Endodermal cell (in vitro differentiated cells): ENCODE data around the gene ZNF783. TPM values are rescaled to one million over a fixed set of nuclear protein-coding genes. Genes with fewer than 3 reads are reported as not detected.

Source experiments
- DNase-seq: peaks from one replicate; pipeline ENCODE4 v3.0.0-alpha.2; 2017
- H3K27ac ChIP-seq: 2 replicates; pipeline ENCODE4 v1.5.1; 2013; ENCODE audit warnings: mild to moderate bottlenecking, low read depth, low read length, moderate library complexity
- H3K27me3 ChIP-seq: 2 replicates; pipeline ENCODE4 v1.6.1; 2013; ENCODE audit warnings: mild to moderate bottlenecking, low read length, moderate library complexity; ENCODE audit not compliant: insufficient read depth, control insufficient read depth, poor library complexity, severe bottlenecking
- H3K36me3 ChIP-seq: 2 replicates; pipeline ENCODE4 v1.7.0; 2013; ENCODE audit warnings: mild to moderate bottlenecking, low read length, moderate library complexity; ENCODE audit not compliant: control insufficient read depth, insufficient read depth
- H3K4me1 ChIP-seq: one replicate; pipeline ENCODE4 v1.7.0; 2013; ENCODE audit warnings: low read length; ENCODE audit not compliant: control insufficient read depth, insufficient read depth
- H3K4me3 ChIP-seq: 2 replicates; pipeline ENCODE4 v1.5.1; 2013; ENCODE audit warnings: mild to moderate bottlenecking, low read length, moderate library complexity
- H3K9ac ChIP-seq: 2 replicates; pipeline ENCODE4 v1.6.1; 2013; ENCODE audit warnings: mild to moderate bottlenecking, low read length, moderate library complexity; ENCODE audit not compliant: poor library complexity, severe bottlenecking; ENCODE audit errors: extremely low read depth
- H3K9me3 ChIP-seq: 2 replicates; pipeline ENCODE4 v1.6.1; 2013; ENCODE audit warnings: mild to moderate bottlenecking, low read length, moderate library complexity; ENCODE audit not compliant: control insufficient read depth
- H3K27ac Mint-ChIP-seq: 2 replicates; pipeline ENCODE4 v1.8.0; 2020; ENCODE audit warnings: mixed read lengths
- H3K27me3 Mint-ChIP-seq: 2 replicates; pipeline ENCODE4 v1.8.0; 2021; ENCODE audit warnings: mild to moderate bottlenecking, mixed read lengths; ENCODE audit not compliant: insufficient read depth
- H3K36me3 Mint-ChIP-seq: 2 replicates; pipeline ENCODE4 v1.8.0; 2020; ENCODE audit warnings: low read depth, mixed read lengths
- H3K4me1 Mint-ChIP-seq: 2 replicates; pipeline ENCODE4 v1.8.0; 2020; ENCODE audit warnings: mixed read lengths
- H3K4me3 Mint-ChIP-seq: 2 replicates; pipeline ENCODE4 v1.8.0; 2020; ENCODE audit warnings: mild to moderate bottlenecking, moderate library complexity, mixed read lengths
- H3K9me3 Mint-ChIP-seq: 2 replicates; pipeline ENCODE4 v1.8.0; 2020; ENCODE audit warnings: mild to moderate bottlenecking, mixed read lengths
- CTCF ChIP-seq: fragments of 200-600 bp; sonication (generic); conservative IDR thresholded peaks from 2 replicates; pipeline ENCODE4 v1.5.0; 2021; ENCODE audit warnings: antibody characterized with exemption, mild to moderate bottlenecking
- WGBS, 2 experiments: methylation state at CpG; one replicate each; pipeline versions ENCODE4 v1.1.5 to v1.1.7; 2013; ENCODE audit warnings: missing lambda C conversion rate in 2 of 2, mixed read lengths in 1 of 2; ENCODE audit not compliant: insufficient coverage in 1 of 2, insufficient read length in 1 of 2; 5-methylcytosine and 5-hydroxymethylcytosine counted together
- total RNA-seq, 2 donors: library from RNA; stranded (reverse); fragmentation: NEBNext Ultra II Directional in 1 of 2; extraction: Animal tissue kit (Norgen Biotek cat#: 25700) in 1 of 2; gene quantifications; 2 replicates in 1 of 2; 3 replicates in 1 of 2; pipeline ENCODE4 v1.2.1, GENCODE V29; 2021

The ZNF783 gene
- total RNA-seq, 2 donors from 2014 or later, result 12.1 to 13.2 TPM

- H3K36me3 ChIP-seq, result no peaks in the 10 kb centered on the region
Measured at GRCh38 chr7:149295481-149295850, 33.5 kb downstream of the ZNF783 start.

GRCh38 chr7:149296368-149296767 is 34.4 kb downstream of the ZNF783 start:
- no peak for TF ChIP-seq CTCF
- WGBS, 2 experiments, result 90 to 100% methylated on average over 3 to 4 of the region's 4 CpGs
- peaks cover 10% of the 10 kb centered on the region for H3K9me3 Mint-ChIP-seq

More at GRCh38 chr7:149295481-149295850, 33.5 kb downstream of the ZNF783 start:
- WGBS, 2 experiments, result 93 to 94% methylated on average over 5 to 6 of the region's 6 CpGs
- Histone ChIP-seq H3K9ac (no peak overlapping the region), H3K27me3 (no peaks in the 10 kb centered on the region), H3K9me3 (no peaks in the 10 kb centered on the region), H3K27ac (no peak overlapping the region), H3K4me1 (no peaks in the 10 kb centered on the region), H3K4me3 (no peak overlapping the region)
- Mint-ChIP-seq H3K4me3 (no peak overlapping the region), H3K4me1 (no peaks in the 10 kb centered on the region), H3K27me3 (no peaks in the 10 kb centered on the region), H3K36me3 (peaks cover 5% of the 10 kb centered on the region), H3K9me3 (peaks cover 10% of the 10 kb centered on the region), H3K27ac (no peak overlapping the region)
- no peak for TF ChIP-seq CTCF
- DNase-seq, result no peak

GRCh38 chr7:149297034-149297755 is 35.2 kb downstream of the ZNF783 start:
- DNase-seq, result no peak
- WGBS, 2 experiments, result 57 to 77% methylated on average over 1 to 4 of the region's 5 CpGs
- TF ChIP-seq CTCF, result no peak
- H3K4me1 Mint-ChIP-seq, result no peaks in the 10 kb centered on the region
- H3K27ac Mint-ChIP-seq, result no peak overlapping the region
- H3K27ac ChIP-seq, result no peak overlapping the region
- no peaks in the 10 kb centered on the region for H3K27me3 Mint-ChIP-seq
- H3K9ac ChIP-seq, result no peak overlapping the region
- H3K27me3 ChIP-seq, result no peaks in the 10 kb centered on the region
- no peaks in the 10 kb centered on the region for H3K4me1 ChIP-seq
- H3K36me3 Mint-ChIP-seq, result peaks cover 5% of the 10 kb centered on the region
- no peaks in the 10 kb centered on the region for H3K9me3 ChIP-seq
- no peak overlapping the region for H3K4me3 Mint-ChIP-seq
- H3K4me3 ChIP-seq, result no peak overlapping the region
- H3K36me3 ChIP-seq, result no peaks in the 10 kb centered on the region
- peaks cover 10% of the 10 kb centered on the region for H3K9me3 Mint-ChIP-seq

More at GRCh38 chr7:149296368-149296767, 34.4 kb downstream of the ZNF783 start:
- Mint-ChIP-seq H3K36me3 (peaks cover 5% of the 10 kb centered on the region), H3K4me1 (no peaks in the 10 kb centered on the region), H3K4me3 (no peak overlapping the region), H3K27ac (no peak overlapping the region), H3K27me3 (no peaks in the 10 kb centered on the region)
- H3K36me3 ChIP-seq, result no peaks in the 10 kb centered on the region
- H3K27me3 ChIP-seq, result no peaks in the 10 kb centered on the region
- H3K4me3 ChIP-seq, result no peak overlapping the region
- no peak overlapping the region for H3K9ac ChIP-seq
- no peak overlapping the region for H3K27ac ChIP-seq
- no peaks in the 10 kb centered on the region for H3K4me1 ChIP-seq
- no peaks in the 10 kb centered on the region for H3K9me3 ChIP-seq
- DNase-seq, result no peak
